Thyroid gland (tissue), 4 donors: ENCODE results near the gene CROCC2. TPM values are rescaled to one million over a fixed set of nuclear protein-coding genes. Genes with fewer than 3 reads are reported as not detected.

Experiments
- DNase-seq, 2 donors: peaks; one replicate each; pipeline ENCODE4 v3.0.0-alpha.2; 2019
- H3K27ac ChIP-seq, 3 donors: fragments of 200-600 bp; sonication (generic); 1 replicate in 2 of 3; 2 replicates in 1 of 3; pipeline ENCODE4 v1.5.1; 2016 to 2019; ENCODE audit warnings: mild to moderate bottlenecking in 1 of 3, moderate library complexity in 1 of 3
- H3K27me3 ChIP-seq: fragments of 200-600 bp; sonication (generic); one replicate; pipeline ENCODE4 v1.5.1; 2019
- H3K36me3 ChIP-seq, 2 donors: fragments of 200-600 bp; sonication (generic); one replicate each; pipeline ENCODE4 v1.5.1; 2016 to 2019
- H3K4me1 ChIP-seq, 2 donors: fragments of 200-600 bp; sonication (generic); one replicate each; pipeline ENCODE4 v1.5.1; 2017 to 2019
- H3K4me3 ChIP-seq, 3 donors: fragments of 200-600 bp; sonication (generic); replicated peaks in 1 of 3; 1 replicate in 2 of 3; 2 replicates in 1 of 3; pipeline ENCODE4 v1.5.1; 2016; ENCODE audit warnings: mild to moderate bottlenecking in 1 of 3
- H3K9me3 ChIP-seq: fragments of 200-600 bp; sonication (generic); one replicate; pipeline ENCODE4 v1.5.1; 2017
- POLR2A ChIP-seq, 2 donors: fragments of 450-650 bp; IDR thresholded peaks; one replicate each; pipeline ENCODE4 v1.6.1; 2017; ENCODE audit warnings: antibody characterized with exemption in 2 of 2, mild to moderate bottlenecking in 2 of 2, moderate library complexity in 1 of 2
- WGBS, 2 donors: methylation state at CpG; one replicate each; pipeline ENCODE4 v1.1.5; 2017; 5-methylcytosine and 5-hydroxymethylcytosine counted together
- intact Hi-C: fragments of 100-400 bp; cut with DNase I; formaldehyde crosslinking; loops from one replicate; pipeline ENCODE4 v1.15.1; 2023
- total RNA-seq, 4 donors: library from RNA; depleted of rRNA; stranded (reverse); fragments of >200 nt; gene quantifications; one replicate each; pipeline ENCODE4 v1.2.3, GENCODE V29; 2016
- TF ChIP-seq, protein P1 (sequence below), 6 experiments: fragments of 200-600 bp in 3 of 6; fragments of 450-650 bp in 3 of 6; sonication (generic) in 3 of 6; IDR thresholded peaks; one replicate each; pipeline ENCODE4 v1.5.1; 2016 to 2019; ENCODE audit warnings: antibody characterized with exemption in 6 of 6, mild to moderate bottlenecking in 2 of 6, inconsistent platforms in 1 of 6, moderate library complexity in 1 of 6

Gene CROCC2
- total RNA-seq, 4 donors from 2014 or later, result not detected

GRCh38 chr2:240933966-240934700 lies 28.0 kb downstream of the CROCC2 start:
- Histone ChIP-seq H3K27me3 (no peaks in the 10 kb centered on the region), H3K9me3 (no peaks in the 10 kb centered on the region), H3K4me3 (no peak overlapping the region), H3K27ac (no peak overlapping the region), H3K4me1 (no peaks in the 10 kb centered on the region), H3K36me3 (no peaks in the 10 kb centered on the region)
- WGBS, 2 donors, result 88 to 94% methylated on average over 15 to 21 of the region's 23 CpGs
- TF ChIP-seq, protein P1, sequence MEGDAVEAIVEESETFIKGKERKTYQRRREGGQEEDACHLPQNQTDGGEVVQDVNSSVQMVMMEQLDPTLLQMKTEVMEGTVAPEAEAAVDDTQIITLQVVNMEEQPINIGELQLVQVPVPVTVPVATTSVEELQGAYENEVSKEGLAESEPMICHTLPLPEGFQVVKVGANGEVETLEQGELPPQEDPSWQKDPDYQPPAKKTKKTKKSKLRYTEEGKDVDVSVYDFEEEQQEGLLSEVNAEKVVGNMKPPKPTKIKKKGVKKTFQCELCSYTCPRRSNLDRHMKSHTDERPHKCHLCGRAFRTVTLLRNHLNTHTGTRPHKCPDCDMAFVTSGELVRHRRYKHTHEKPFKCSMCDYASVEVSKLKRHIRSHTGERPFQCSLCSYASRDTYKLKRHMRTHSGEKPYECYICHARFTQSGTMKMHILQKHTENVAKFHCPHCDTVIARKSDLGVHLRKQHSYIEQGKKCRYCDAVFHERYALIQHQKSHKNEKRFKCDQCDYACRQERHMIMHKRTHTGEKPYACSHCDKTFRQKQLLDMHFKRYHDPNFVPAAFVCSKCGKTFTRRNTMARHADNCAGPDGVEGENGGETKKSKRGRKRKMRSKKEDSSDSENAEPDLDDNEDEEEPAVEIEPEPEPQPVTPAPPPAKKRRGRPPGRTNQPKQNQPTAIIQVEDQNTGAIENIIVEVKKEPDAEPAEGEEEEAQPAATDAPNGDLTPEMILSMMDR (IDR thresholded peaks at IDR 0.05), result no peak
- no peak for TF ChIP-seq POLR2A (IDR thresholded peaks at IDR 0.05)
- intact Hi-C loops, result no loop called here
- no peak for DNase-seq

DNA sequence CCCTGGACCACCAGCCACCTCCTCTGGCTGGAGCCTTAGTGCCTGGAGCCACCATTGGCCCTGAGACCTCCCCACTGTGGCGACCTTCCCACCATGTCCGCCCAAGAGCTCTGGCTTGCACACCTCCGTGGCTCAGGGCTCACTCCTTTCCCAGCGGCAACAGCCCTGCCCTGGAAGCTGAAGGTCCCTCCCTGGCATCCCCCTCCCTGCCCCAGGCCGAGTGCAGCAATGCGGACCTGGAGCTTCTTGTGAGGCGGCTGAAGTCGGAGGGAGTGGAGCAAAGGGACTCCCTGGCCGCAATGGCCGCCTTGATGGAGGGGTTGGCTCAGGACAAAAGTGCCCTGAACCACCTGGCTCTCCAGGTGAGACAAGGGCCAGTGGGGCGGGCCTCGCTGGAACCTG lies 28.6 kb downstream of the CROCC2 start:
- no peaks in the 10 kb centered on the region for H3K4me1 ChIP-seq
- H3K36me3 ChIP-seq, result no peaks in the 10 kb centered on the region
- 74 to 95% methylated on average over 2 to 10 of the region's 12 CpGs for WGBS, 2 donors
- no peaks in the 10 kb centered on the region for H3K9me3 ChIP-seq
- TF ChIP-seq, protein P1 (IDR thresholded peaks at IDR 0.05), result no peak
- no peak for TF ChIP-seq POLR2A (IDR thresholded peaks at IDR 0.05)
- intact Hi-C loops, result no loop called here
- H3K27me3 ChIP-seq, result no peaks in the 10 kb centered on the region
- H3K4me3 ChIP-seq, result no peak overlapping the region
- H3K27ac ChIP-seq, result no peak overlapping the region
- no peak for DNase-seq

DNA sequence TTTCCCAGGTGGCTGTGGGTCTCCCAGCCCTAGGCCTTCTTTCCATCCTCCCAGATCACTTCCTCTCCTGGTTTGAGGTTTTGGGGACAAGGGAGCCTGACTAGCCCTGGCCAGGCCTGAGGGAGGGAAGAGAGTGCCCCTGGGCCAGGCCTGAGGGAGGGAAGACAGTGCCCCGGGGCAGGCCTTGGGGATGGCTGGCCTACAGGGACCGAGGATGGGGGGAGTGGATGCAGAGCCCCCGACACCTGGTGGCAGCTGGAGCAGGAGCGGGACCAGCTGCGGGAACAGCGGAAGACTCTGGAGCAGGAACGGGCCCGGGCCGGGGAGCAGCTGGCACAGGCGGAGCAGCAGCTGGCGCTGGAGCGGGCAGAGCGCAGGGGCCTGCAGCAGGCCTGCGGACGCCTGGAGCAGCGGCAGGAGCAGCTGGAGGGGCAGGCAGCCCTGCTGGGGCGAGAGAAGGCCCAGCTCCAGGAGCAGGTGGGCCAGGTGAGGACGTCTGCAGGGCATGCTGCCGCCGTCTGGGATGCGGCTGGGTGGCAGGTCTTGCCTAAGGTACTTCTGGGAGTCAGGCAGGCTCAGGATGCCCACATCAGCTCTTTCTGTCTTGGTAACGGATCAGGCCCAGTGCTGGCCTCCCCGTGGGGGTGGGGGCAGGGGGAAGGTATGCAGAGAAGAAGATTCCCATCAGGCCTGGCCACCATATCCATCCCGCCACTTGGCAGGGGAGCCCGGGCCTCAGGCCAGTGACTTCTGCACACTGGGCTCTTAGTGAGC lies 29.2 kb downstream of the CROCC2 start:
- Histone ChIP-seq H3K9me3 (no peaks in the 10 kb centered on the region), H3K27me3 (no peaks in the 10 kb centered on the region), H3K4me1 (no peaks in the 10 kb centered on the region), H3K27ac (no peak overlapping the region), H3K36me3 (no peaks in the 10 kb centered on the region), H3K4me3 (no peak overlapping the region)
- DNase-seq, result no peak
- no peak for TF ChIP-seq POLR2A (IDR thresholded peaks at IDR 0.05)
- TF ChIP-seq, protein P1 (IDR thresholded peaks at IDR 0.05), result no peak
- 87 to 88% methylated on average over 12 to 22 of the region's 25 CpGs for WGBS, 2 donors
- intact Hi-C loops, result no loop called here

DNA sequence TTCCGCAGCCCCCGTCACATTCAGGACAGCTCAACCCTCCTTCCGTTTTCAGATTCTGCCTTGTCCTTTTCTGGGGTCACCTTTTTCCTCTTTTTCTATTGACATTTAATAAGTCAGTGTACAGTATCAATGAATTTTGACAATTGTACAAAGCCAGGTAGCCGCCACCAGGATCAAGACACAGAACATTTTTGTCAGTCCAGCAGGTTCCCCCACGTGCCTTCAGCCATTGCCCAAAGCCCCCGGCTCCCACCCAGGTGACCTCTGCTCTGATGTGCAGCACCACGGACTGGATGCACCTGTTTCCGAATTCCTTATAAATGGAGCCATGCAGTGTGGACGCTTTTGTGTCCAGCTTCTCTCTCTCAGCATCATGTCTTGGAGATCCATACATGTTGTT lies 30.0 kb downstream of the CROCC2 start:
- Histone ChIP-seq H3K9me3 (no peaks in the 10 kb centered on the region), H3K27ac (no peak overlapping the region), H3K4me3 (no peak overlapping the region), H3K4me1 (no peaks in the 10 kb centered on the region), H3K27me3 (no peaks in the 10 kb centered on the region), H3K36me3 (no peaks in the 10 kb centered on the region)
- 91 to 92% methylated on average over 9 of the region's 9 CpGs for WGBS, 2 donors
- intact Hi-C loops, result no loop called here
- no peak for TF ChIP-seq POLR2A (IDR thresholded peaks at IDR 0.05)
- TF ChIP-seq, protein P1 (IDR thresholded peaks at IDR 0.05), result no peak
- DNase-seq, result no peak

DNA sequence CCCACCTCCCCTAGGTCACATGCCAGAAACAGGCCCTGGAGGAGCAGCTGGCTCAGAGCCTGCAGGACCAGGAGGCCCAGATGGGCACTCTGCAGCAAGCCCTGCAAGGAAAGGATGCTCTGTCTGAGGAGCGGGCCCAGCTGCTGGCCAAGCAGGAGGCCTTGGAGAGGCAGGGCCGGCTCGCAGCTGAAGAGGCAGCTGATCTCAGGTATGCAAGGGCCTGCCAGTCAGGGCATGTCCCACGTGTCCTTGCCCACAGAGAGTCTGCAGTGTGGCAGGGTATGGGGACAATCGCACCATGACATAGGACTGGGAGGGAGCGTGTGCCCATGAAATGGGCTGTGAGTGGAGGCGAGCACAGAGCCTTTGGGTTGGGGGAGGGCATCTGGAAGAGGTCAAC lies 39.9 kb downstream of the CROCC2 start:
- intact Hi-C loops, result no loop called here
- WGBS, 2 donors, result 69 to 76% methylated on average over 7 of the region's 7 CpGs
- H3K9me3 ChIP-seq, result no peaks in the 10 kb centered on the region
- TF ChIP-seq, protein P1 (IDR thresholded peaks at IDR 0.05), result no peak
- no peak for TF ChIP-seq POLR2A (IDR thresholded peaks at IDR 0.05)
- no peak overlapping the region for H3K27ac ChIP-seq
- no peak for DNase-seq
- no peaks in the 10 kb centered on the region for H3K36me3 ChIP-seq
- no peaks in the 10 kb centered on the region for H3K27me3 ChIP-seq
- H3K4me3 ChIP-seq, result no peak overlapping the region
- no peaks in the 10 kb centered on the region for H3K4me1 ChIP-seq
